NOMO-1 (cell line): Measurements from ENCODE around the gene CLDN19.

Experiments used
- DNase-seq, 2 experiments: peaks; one replicate each; lab custom pipeline; 2025; ENCODE audit not compliant: unreplicated experiment in 2 of 2; lab: John Stamatoyannopoulos, UW

The CLDN19 gene

GRCh38 chr1:42739753-42740700 lies at the start of gene CLDN19:
Gene CLDN19 (minus strand): TSS chr1:42740236. CDS start chr1:42740063, 173 bp downstream.
- DNase-seq: no peak

DNA sequence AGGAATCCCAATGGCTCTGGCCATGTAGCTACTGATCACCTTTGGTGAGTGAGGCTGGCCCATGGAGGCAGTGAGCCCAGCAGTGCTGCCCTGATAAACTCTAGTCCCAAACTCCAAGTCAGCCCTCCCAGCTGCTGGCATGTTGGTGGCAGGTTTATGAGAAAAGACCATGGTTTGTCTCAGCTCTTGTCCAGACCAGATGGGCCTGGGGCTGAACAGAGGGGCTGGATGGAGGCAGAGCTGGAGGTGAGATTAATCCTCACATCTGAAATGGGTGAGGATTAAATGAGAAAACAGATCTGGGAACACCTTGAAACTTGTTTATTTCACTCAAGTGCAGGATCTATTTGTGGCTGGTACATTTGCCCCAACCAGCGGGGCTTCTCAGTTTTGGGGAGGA lies 48.0 kb upstream of the CLDN19 start:
- no peak for DNase-seq

GRCh38 chr1:42786097-42786496 lies 46.1 kb upstream of the CLDN19 start:
- no peak for DNase-seq

DNA sequence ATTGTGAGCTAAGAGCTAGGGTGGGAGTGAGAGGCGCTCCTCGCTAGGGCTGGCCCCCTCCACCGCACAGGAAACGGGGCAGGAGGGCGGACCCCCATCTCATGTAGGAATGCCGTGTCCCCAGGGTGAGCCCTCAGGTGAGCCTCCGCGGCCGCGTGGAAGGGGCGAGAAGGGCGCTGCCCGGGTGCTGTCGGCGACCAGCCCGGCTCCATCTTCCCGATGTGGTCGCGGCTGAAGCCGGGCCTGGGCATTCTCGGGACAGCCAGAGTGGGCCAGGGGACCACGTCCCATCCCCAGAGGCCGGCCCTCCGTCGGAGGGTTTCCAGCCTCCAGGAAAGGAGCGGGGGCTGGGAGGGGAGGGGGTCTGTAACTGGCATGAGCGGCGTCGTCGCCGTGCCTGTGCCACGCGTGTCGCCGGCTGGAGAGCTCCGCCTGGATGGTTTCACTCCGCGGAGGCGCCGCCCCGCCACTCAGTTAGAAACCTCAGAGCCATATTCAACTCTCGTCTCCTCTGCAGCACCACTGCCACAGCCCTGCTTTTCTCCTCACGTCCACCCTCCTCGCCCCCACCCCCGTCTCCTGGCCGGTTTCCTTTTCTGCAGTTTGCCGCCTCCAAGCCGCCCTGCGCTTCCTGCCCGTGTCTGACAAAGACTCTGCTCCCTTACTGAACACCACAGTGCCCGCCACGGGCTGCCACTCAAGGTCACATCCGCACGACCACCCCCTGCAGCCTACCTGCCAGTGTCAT lies 45.1 kb upstream of the CLDN19 start, which contains the start of gene TMEM269:
Gene TMEM269 (plus strand): TSS at position 46 of the 748 bp plus-strand sequence. CDS start 4,903 bp downstream, outside the sequence.
- DNase-seq: no peak

DNA sequence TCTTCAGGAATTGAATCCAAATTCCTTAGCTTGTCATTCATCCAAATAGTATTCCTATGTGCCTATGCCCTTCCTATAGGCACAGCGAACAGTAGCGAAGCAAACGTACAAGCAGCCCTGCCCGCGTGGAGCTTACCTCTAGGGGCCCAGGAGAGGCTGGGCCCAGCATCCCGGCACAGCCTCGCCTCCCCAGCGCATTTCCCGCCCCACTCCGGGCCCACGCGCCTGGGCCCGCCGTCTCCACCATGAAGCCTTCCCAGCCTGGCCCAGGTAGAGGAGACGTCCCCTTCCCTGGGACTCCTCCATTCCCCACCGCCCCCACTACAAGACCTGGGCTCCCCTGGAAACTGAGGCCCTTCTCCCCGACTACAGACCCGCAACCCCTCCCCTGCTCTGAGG lies 44.5 kb upstream of the CLDN19 start:
- no peak for DNase-seq

GRCh38 chr1:42783092-42783491 lies 43.1 kb upstream of the CLDN19 start:
- no peak for DNase-seq

- no peak for DNase-seq
Observed at GRCh38 chr1:42780176-42780575, 40.1 kb upstream of the CLDN19 start.

- DNase-seq: no peak
Observed at GRCh38 chr1:42779725-42780124, 39.7 kb upstream of the CLDN19 start.

DNA sequence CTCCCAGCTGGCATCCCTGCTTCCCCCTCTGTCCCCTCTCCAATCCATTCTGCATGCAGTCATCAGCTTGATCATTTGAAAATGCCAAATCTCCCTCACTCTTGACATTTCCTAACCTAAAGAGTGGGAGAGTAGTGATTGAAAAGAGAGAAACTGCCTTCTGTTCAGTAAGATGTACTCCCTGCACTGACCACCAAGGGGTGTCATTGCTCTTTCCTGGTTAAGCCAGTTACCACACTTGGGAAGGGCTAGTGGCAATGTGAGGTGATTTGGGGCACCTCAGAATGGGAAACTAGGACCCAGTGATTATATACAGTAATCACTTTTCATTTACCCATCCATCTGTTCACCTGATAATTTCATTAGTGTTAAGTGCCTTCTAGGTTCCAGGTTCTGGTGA lies 37.8 kb upstream of the CLDN19 start:
- DNase-seq: peak; percentile 3 to 12

- no peak for DNase-seq
Observed at GRCh38 chr1:42776502-42776901, 36.5 kb upstream of the CLDN19 start.

DNA sequence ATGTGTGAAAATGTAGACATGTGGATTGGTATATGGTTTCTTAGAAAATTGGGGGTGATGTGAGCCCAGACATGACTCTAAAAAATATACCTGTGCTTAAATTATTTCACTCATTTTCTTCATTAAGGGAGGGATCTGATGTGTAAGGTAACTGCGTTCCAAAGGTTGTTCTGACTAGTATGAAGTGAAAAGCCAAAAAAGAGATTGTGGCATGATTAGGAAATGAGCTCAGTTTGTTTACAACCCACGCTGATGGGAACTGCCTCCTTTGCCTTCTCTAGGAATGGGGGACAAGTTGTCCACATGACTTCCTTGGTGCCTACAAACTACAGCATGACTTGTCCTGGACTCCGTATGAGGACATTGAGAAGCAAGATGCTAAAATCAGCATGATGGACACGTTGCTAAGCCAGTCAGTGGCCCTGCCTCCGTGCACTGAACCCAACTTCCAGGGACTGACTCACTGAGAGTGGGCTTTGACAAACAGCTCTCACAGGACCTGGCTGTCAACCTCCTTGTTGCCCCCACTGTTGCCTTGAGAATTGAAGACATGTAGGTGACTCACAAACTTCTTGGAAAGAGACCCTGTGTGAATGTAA lies 35.0 kb upstream of the CLDN19 start:
- no peak for DNase-seq

DNA sequence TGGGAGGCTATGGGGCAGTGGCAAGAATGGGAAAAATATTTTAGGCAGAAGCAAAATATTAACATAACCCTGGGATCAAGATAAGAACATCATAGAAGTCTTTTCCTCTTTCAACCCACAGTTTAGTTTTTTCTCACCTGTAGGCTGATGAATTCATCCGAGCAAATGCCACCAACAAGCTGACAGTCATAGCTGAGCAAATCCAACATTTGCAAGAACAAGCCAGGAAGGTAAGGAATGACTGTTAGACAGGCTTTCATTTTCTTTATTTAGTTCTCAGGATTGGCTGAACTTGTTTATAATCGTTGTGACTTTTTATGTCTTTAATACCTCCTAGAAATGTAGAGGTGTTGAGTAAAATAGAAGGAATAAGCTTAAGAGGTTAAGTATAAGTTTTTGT lies 33.4 kb upstream of the CLDN19 start:
- no peak for DNase-seq

- DNase-seq: no peak
Observed at GRCh38 chr1:42769811-42770210, 29.8 kb upstream of the CLDN19 start.

- no peak for DNase-seq
Observed at GRCh38 chr1:42768172-42768571, 28.1 kb upstream of the CLDN19 start.

GRCh38 chr1:42767510-42768000 lies 27.5 kb upstream of the CLDN19 start:
- DNase-seq: peak in 1 of 2 experiments; percentile 43

DNA sequence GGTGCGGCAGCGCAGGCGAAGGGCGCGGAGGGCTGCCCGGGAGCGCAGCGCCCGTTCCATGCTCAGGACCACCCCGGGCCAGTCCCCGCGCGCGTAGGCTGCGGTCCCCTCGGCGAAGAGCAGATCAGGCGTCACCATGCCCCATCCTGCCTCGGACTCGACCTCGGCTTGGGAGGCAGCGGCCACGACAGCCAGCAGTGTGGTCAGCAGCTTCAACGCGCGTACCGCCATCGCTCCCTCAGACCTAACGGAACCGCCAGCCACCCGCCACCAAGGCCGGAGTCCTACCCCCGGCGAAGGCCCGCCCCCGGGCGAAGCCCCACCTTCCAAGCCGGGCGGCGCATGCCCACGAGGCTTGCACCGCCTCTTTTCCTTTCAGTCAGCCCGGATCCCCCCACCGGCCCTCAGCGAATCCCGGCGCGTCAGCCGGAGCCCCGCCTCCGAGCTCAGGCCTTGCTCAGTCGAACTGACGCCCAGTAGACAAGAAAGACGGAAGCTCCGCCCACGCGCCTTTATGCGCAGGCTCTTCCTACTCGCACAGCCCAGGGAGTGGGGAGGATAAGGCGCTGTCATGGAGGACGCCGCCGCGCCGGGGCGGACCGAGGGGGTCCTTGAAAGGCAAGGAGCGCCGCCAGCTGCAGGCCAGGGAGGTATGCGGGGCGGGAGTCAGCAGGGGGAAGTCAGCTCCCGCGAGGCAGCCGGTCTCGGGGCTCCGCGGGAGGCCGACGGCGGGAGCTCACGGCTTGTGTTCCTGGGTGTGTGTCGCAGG lies 26.9 kb upstream of the CLDN19 start, which contains the start of the genes C1orf50 and P3H1:
Gene C1orf50 (plus strand): TSS at position 509 of the 769 bp plus-strand sequence. CDS start 63 bp downstream, at position 572.
Gene P3H1 (minus strand): TSS at position 288 of the 769 bp plus-strand sequence. CDS start 57 bp downstream, at position 231.
- peak; percentile 98 to 99 for DNase-seq

GRCh38 chr1:42765832-42766740 lies 26.1 kb upstream of the CLDN19 start:
- peak; percentile 11 to 17 for DNase-seq

- no peak for DNase-seq
Observed at GRCh38 chr1:42765269-42765668, 25.2 kb upstream of the CLDN19 start.

GRCh38 chr1:42762269-42762668 lies 22.2 kb upstream of the CLDN19 start:
- DNase-seq: no peak
